Sigmoid colon (tissue), 4 donors: ENCODE results near the gene DAP3.

Experiments
- EP300 ChIP-seq, 4 donors: sonication (generic); formaldehyde crosslinking; IDR thresholded peaks; one replicate each; pipeline ENCODE4 v1.6.1; 2017; ENCODE audit warnings: antibody characterized with exemption in 4 of 4
- POLR2A ChIP-seq, 2 donors: fragments of 450-650 bp; IDR thresholded peaks; one replicate each; pipeline ENCODE4 v1.6.1; 2016; ENCODE audit warnings: antibody characterized with exemption in 2 of 2, mild to moderate bottlenecking in 2 of 2, moderate library complexity in 2 of 2
- POLR2AphosphoS5 ChIP-seq, 4 donors: sonication (generic); formaldehyde crosslinking; IDR thresholded peaks; one replicate each; pipeline ENCODE4 v1.6.1; 2017; ENCODE audit warnings: antibody characterized with exemption in 4 of 4
- TF ChIP-seq, protein P1 (sequence below), 4 experiments: fragments of 450-650 bp in 3 of 4; fragments of 200-600 bp in 1 of 4; IDR thresholded peaks; one replicate each; pipeline ENCODE4 v1.5.1; 2016 to 2019; ENCODE audit warnings: antibody characterized with exemption in 4 of 4, mild to moderate bottlenecking in 3 of 4, moderate library complexity in 2 of 4

DNA sequence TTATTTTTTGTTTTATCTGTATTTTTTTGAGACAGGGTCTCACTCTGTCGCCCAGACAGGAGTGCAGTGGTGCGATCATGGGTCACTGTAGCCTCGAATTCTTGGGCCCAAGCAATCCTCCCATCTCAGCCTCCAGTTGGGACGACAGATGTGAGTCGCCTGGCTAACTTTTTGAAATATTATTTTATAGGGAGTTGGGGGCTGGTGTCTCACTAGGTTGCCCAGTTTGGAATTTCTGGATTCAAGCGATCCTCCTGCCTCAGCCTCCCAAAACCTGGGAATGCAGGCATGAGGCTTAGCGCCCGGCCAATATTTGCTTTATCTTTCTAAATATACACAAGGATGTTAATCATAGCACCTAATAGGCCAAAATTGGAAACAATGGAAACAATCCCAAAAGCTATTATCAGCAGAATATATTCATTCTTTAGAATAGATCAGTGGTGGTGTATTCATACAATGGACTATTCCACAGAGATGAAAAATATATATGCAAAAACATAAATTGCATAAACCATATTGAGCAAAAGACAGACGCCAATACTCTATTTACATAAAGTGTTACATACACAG lies 55.9 kb downstream of the DAP3 start:
- TF ChIP-seq, protein P1, sequence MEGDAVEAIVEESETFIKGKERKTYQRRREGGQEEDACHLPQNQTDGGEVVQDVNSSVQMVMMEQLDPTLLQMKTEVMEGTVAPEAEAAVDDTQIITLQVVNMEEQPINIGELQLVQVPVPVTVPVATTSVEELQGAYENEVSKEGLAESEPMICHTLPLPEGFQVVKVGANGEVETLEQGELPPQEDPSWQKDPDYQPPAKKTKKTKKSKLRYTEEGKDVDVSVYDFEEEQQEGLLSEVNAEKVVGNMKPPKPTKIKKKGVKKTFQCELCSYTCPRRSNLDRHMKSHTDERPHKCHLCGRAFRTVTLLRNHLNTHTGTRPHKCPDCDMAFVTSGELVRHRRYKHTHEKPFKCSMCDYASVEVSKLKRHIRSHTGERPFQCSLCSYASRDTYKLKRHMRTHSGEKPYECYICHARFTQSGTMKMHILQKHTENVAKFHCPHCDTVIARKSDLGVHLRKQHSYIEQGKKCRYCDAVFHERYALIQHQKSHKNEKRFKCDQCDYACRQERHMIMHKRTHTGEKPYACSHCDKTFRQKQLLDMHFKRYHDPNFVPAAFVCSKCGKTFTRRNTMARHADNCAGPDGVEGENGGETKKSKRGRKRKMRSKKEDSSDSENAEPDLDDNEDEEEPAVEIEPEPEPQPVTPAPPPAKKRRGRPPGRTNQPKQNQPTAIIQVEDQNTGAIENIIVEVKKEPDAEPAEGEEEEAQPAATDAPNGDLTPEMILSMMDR (IDR thresholded peaks at IDR 0.05) = no peak
- TF ChIP-seq EP300 (IDR thresholded peaks at IDR 0.05) (no peak), POLR2A (IDR thresholded peaks at IDR 0.05) (no peak), POLR2AphosphoS5 (IDR thresholded peaks at IDR 0.05) (no peak)
